Lung (tissue), 12 donors: ENCODE data around the gene C9orf152. TPM values are rescaled to one million over a fixed set of nuclear protein-coding genes. Genes with fewer than 3 reads are reported as not detected.
A peak's percentile ranks its signal among the peaks of the same experiment; 100 is the strongest.

Experiments used
- ATAC-seq: fragments of 200-7000 bp; cut with Tn5 transposase; one replicate; pipeline ENCODE4 v1.9.1; 2020; ENCODE audit warnings: moderate number of reproducible peaks; ENCODE audit not compliant: insufficient read depth, low FRiP score
- DNase-seq, 3 donors: peaks; one replicate each; pipeline ENCODE4 v3.0.0-alpha.2; 2013 to 2017
- H3K27ac ChIP-seq, 2 donors: one replicate each; pipeline ENCODE4 v1.5.1; 2013; ENCODE audit warnings: mild to moderate bottlenecking in 2 of 2, moderate library complexity in 2 of 2, control low read depth in 1 of 2, inconsistent platforms in 1 of 2, low read depth in 1 of 2, low read length in 1 of 2
- H3K27me3 ChIP-seq, 3 donors: one replicate each; pipeline ENCODE4 v1.5.1; 2013; ENCODE audit warnings: low read length in 2 of 3; ENCODE audit not compliant: control insufficient read depth in 3 of 3, insufficient read depth in 3 of 3
- H3K36me3 ChIP-seq, 4 donors: one replicate each; pipeline ENCODE4 v1.5.1; 2013; ENCODE audit warnings: low read length in 4 of 4, mild to moderate bottlenecking in 1 of 4, moderate library complexity in 1 of 4; ENCODE audit not compliant: control insufficient read depth in 4 of 4, insufficient read depth in 4 of 4
- H3K4me1 ChIP-seq, 5 donors: one replicate each; pipeline ENCODE4 v1.5.1; 2013; ENCODE audit warnings: low read length in 5 of 5, mild to moderate bottlenecking in 2 of 5, moderate library complexity in 1 of 5; ENCODE audit not compliant: control insufficient read depth in 5 of 5, insufficient read depth in 5 of 5
- H3K4me3 ChIP-seq: one replicate; pipeline ENCODE4 v1.5.1; 2013; ENCODE audit warnings: mild to moderate bottlenecking, control low read depth, moderate library complexity
- H3K9ac ChIP-seq, 2 donors: one replicate each; pipeline ENCODE4 v1.5.1; 2013; ENCODE audit warnings: low read length in 2 of 2, control low read depth in 1 of 2; ENCODE audit not compliant: insufficient read depth in 1 of 2
- H3K9me3 ChIP-seq, 4 donors: one replicate each; pipeline ENCODE4 v1.5.1; 2013; ENCODE audit warnings: low read length in 3 of 4, mild to moderate bottlenecking in 1 of 4, moderate library complexity in 1 of 4; ENCODE audit not compliant: control insufficient read depth in 4 of 4, insufficient read depth in 3 of 4
- WGBS, 2 donors: extraction: QIAGEN DNeasy Blood & Tissue Kit; methylation state at CpG; one replicate each; pipeline ENCODE4 v1.1.7; 2013; 5-methylcytosine and 5-hydroxymethylcytosine counted together
- polyA plus RNA-seq, 2 donors: library from polyadenylated mRNA; stranded (reverse); fragments of 200-250 nt; gene quantifications; one replicate each; pipeline ENCODE4 v1.2.1, GENCODE V29; 2013
- total RNA-seq, 2 donors: library from RNA; depleted of rRNA in 1 of 2; stranded (reverse); fragments of >200 nt in 1 of 2; gene quantifications; one replicate each; pipeline ENCODE4 v1.2.1, GENCODE V29; 2014 to 2021
- TF ChIP-seq, protein P1 (sequence below): IDR thresholded peaks from 2 replicates; pipeline ENCODE4 v1.5.1; 2012; ENCODE audit warnings: mild to moderate bottlenecking; ENCODE audit errors: control extremely low read depth, extremely low read depth
- donor health status: control.
- donor health status: control.
- donor health status: Bipolar disorder and iron deficiency.
- donor health status: healthy.
- donor health status: DM: yes; HTN: yes; CAD: no.

The C9orf152 gene
- total and polyA plus RNA-seq, 4 donors: 4.2 to 16.8 (median 11.2) TPM

DNA sequence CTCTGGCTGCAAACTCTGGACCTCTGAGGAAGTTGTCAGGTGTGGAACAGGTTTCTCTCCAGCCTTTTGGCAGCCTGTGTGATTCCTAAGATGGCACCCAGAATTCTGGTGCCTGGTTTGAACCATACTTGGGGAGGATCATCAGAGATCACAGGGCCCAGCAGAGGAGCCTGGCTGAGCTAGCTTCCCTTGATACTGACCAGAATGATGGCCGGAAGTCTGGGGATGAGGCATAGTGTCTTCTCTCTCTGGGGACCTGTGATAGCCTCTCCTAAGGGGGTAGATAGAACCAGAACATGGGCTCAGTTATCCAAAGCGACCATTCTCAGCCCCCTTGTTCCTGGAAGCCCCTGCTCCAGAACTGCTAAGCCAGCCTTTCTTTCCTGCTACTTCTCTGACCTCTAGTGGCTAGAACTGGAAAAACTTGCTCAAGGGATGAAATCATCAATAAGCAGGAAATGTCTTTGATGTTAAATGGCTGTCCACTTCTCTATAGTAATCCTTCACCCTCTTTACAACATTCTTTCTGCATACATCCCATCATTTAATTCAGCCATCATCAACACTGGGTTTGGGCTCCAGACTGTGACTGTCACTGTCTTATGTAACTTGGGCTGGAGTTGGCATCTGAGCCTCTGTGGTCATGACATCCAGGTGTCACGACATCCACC is 55.1 kb downstream of the C9orf152 start:
- no peak for ATAC-seq
- 45 to 53% methylated on average over 3 of the region's 3 CpGs for WGBS, 2 donors
- Histone ChIP-seq H3K4me1 (peaks cover 6 to 43% (median 17%) of the 10 kb centered on the region in 5 donors), H3K27me3 (no peaks in the 10 kb centered on the region), H3K9ac (no peak overlapping the region), H3K36me3 (peaks cover 0 to 4% (median 1%) of the 10 kb centered on the region in 4 donors), H3K9me3 (peaks cover 0 to 7% (median 0%) of the 10 kb centered on the region in 4 donors), H3K27ac (peak overlapping the region in 1 of 2 donors; percentile 26), H3K4me3 (no peak overlapping the region)
- DNase-seq: peak; percentile 48 to 83 (median 82)
- TF ChIP-seq, protein P1, sequence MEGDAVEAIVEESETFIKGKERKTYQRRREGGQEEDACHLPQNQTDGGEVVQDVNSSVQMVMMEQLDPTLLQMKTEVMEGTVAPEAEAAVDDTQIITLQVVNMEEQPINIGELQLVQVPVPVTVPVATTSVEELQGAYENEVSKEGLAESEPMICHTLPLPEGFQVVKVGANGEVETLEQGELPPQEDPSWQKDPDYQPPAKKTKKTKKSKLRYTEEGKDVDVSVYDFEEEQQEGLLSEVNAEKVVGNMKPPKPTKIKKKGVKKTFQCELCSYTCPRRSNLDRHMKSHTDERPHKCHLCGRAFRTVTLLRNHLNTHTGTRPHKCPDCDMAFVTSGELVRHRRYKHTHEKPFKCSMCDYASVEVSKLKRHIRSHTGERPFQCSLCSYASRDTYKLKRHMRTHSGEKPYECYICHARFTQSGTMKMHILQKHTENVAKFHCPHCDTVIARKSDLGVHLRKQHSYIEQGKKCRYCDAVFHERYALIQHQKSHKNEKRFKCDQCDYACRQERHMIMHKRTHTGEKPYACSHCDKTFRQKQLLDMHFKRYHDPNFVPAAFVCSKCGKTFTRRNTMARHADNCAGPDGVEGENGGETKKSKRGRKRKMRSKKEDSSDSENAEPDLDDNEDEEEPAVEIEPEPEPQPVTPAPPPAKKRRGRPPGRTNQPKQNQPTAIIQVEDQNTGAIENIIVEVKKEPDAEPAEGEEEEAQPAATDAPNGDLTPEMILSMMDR: peak; percentile 59

Other genes starting within 250 kb of the C9orf152 start
- gene TXN, start 48.3 kb upstream of the C9orf152 start, total RNA-seq: 100 to 1,000 TPM in 1 of 2 donors, 10 to 100 TPM in 1; 61.4 to 231 TPM
- 100 to 1,000 TPM; 420 to 742 TPM for gene TXN, start 48.3 kb upstream of the C9orf152 start, polyA plus RNA-seq
- not detected for gene TXNDC8, start 129.7 kb upstream of the C9orf152 start, total RNA-seq
- gene TXNDC8, start 129.7 kb upstream of the C9orf152 start, polyA plus RNA-seq: not detected